Measurements from ENCODE around the gene AMY1B.
"Not testable (repeated sequence)": the region's sequence is repeated elsewhere in the genome, so short reads cannot be mapped to it uniquely, and the experiment has no call there.

GRCh38 chr1:103717404-103717803, 21.4 kb upstream of the AMY1B start:
- TF ChIP-seq, protein P1, sequence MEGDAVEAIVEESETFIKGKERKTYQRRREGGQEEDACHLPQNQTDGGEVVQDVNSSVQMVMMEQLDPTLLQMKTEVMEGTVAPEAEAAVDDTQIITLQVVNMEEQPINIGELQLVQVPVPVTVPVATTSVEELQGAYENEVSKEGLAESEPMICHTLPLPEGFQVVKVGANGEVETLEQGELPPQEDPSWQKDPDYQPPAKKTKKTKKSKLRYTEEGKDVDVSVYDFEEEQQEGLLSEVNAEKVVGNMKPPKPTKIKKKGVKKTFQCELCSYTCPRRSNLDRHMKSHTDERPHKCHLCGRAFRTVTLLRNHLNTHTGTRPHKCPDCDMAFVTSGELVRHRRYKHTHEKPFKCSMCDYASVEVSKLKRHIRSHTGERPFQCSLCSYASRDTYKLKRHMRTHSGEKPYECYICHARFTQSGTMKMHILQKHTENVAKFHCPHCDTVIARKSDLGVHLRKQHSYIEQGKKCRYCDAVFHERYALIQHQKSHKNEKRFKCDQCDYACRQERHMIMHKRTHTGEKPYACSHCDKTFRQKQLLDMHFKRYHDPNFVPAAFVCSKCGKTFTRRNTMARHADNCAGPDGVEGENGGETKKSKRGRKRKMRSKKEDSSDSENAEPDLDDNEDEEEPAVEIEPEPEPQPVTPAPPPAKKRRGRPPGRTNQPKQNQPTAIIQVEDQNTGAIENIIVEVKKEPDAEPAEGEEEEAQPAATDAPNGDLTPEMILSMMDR (optimal IDR thresholded peaks at IDR 0.05 in 1 of 3, IDR thresholded peaks at IDR 0.05 in 1 of 3, conservative IDR thresholded peaks at IDR 0.05 in 1 of 3; ENCODE audit: extremely low read depth in 1 of 3, insufficient read depth in 2 of 3, low read length in 3 of 3) = not testable (repeated sequence)
- not testable (repeated sequence) for TF ChIP-seq EZH2 (IDR thresholded peaks at IDR 0.05; ENCODE audit: low read length)
